HL-60 (cell line): ENCODE results near the gene PTCHD1.

Source experiments
- GABPA ChIP-seq: IDR thresholded peaks from 2 replicates; pipeline ENCODE4 v1.6.1; 2012; ENCODE audit warnings: low read depth
- POLR2AphosphoS5 ChIP-seq: IDR thresholded peaks from 2 replicates; pipeline ENCODE4 v1.6.1; 2012; ENCODE audit warnings: low read depth
- TF ChIP-seq, protein P1 (sequence below): IDR thresholded peaks from 2 replicates; pipeline ENCODE4 v1.6.1; 2012; ENCODE audit warnings: low read depth; ENCODE audit not compliant: insufficient replicate concordance
- TF ChIP-seq, protein P2 (sequence below): IDR thresholded peaks from one replicate; pipeline ENCODE4 v1.5.1; 2011; ENCODE audit warnings: low read length, control low read depth, inconsistent platforms; ENCODE audit not compliant: insufficient read depth

DNA sequence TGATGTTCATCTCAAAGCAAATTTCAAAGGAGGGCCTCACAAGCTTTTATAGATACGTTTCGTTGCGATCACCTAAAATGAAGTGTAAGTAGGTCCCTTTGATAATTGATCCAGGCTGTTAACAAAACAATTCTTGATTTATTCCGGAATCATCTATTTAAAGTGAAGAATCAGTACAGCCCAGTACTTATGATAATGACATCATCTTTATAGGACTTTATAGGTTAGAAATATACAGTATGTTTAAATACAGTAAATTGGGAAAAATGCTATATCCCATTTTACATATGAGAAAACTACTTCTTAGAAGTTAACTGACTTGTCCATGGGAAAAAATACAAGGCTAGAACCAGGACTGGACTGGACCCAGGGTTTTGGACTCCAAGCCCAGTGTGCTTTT, 3.7 kb downstream of the PTCHD1 start:
- TF ChIP-seq POLR2AphosphoS5 (no peak), GABPA (no peak)
- TF ChIP-seq, protein P1, sequence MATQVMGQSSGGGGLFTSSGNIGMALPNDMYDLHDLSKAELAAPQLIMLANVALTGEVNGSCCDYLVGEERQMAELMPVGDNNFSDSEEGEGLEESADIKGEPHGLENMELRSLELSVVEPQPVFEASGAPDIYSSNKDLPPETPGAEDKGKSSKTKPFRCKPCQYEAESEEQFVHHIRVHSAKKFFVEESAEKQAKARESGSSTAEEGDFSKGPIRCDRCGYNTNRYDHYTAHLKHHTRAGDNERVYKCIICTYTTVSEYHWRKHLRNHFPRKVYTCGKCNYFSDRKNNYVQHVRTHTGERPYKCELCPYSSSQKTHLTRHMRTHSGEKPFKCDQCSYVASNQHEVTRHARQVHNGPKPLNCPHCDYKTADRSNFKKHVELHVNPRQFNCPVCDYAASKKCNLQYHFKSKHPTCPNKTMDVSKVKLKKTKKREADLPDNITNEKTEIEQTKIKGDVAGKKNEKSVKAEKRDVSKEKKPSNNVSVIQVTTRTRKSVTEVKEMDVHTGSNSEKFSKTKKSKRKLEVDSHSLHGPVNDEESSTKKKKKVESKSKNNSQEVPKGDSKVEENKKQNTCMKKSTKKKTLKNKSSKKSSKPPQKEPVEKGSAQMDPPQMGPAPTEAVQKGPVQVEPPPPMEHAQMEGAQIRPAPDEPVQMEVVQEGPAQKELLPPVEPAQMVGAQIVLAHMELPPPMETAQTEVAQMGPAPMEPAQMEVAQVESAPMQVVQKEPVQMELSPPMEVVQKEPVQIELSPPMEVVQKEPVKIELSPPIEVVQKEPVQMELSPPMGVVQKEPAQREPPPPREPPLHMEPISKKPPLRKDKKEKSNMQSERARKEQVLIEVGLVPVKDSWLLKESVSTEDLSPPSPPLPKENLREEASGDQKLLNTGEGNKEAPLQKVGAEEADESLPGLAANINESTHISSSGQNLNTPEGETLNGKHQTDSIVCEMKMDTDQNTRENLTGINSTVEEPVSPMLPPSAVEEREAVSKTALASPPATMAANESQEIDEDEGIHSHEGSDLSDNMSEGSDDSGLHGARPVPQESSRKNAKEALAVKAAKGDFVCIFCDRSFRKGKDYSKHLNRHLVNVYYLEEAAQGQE, result no peak
- TF ChIP-seq, protein P2, sequence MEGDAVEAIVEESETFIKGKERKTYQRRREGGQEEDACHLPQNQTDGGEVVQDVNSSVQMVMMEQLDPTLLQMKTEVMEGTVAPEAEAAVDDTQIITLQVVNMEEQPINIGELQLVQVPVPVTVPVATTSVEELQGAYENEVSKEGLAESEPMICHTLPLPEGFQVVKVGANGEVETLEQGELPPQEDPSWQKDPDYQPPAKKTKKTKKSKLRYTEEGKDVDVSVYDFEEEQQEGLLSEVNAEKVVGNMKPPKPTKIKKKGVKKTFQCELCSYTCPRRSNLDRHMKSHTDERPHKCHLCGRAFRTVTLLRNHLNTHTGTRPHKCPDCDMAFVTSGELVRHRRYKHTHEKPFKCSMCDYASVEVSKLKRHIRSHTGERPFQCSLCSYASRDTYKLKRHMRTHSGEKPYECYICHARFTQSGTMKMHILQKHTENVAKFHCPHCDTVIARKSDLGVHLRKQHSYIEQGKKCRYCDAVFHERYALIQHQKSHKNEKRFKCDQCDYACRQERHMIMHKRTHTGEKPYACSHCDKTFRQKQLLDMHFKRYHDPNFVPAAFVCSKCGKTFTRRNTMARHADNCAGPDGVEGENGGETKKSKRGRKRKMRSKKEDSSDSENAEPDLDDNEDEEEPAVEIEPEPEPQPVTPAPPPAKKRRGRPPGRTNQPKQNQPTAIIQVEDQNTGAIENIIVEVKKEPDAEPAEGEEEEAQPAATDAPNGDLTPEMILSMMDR, result no peak
